ENCODE results near the gene MKI67.
A peak's percentile ranks its signal among the peaks of the same experiment; 100 is the strongest.

Gene MKI67

DNA sequence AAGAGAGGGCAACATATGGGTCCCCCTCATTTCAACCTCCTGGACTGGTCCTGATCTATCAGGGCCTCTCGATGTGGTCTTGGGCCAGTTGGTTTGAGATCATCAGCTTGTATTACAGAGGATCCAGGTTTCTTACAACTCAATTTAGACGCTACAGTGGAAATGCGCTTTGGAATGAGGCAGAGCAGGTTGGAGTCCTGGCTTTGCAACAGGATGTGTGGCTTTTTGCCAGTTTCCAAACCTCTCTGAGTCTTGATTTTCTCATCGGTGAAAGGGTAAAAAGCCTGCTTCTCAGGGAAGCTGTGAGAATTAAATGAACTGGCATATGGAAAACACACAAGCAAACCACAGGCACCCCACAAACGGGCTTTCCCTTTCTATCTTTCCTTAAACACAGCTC, 37.5 kb upstream of the MKI67 start:
- Histone ChIP-seq H3K4me3 (ENCODE audit: low read length in 2 of 2) (no peak overlapping the region), H3K9ac (ENCODE audit: low read depth in 1 of 2, low read length in 2 of 2) (no peak overlapping the region), H3K36me3 (ENCODE audit: control insufficient read depth in 2 of 2, insufficient read depth in 2 of 2, low read length in 2 of 2) (no peaks in the 10 kb centered on the region), H3K9me3 (ENCODE audit: control insufficient read depth in 2 of 2, low read length in 2 of 2) (no peaks in the 10 kb centered on the region), H3K27me3 (ENCODE audit: control insufficient read depth in 2 of 2, insufficient read depth in 2 of 2, low read length in 2 of 2) (peaks cover 0 to under 1% of the 10 kb centered on the region in 2 donors), H3K4me1 (ENCODE audit: control insufficient read depth in 2 of 2, insufficient read depth in 2 of 2, low read length in 2 of 2) (no peaks in the 10 kb centered on the region), H3K27ac (ENCODE audit: low read depth in 2 of 2, low read length in 2 of 2) (no peak overlapping the region)

DNA sequence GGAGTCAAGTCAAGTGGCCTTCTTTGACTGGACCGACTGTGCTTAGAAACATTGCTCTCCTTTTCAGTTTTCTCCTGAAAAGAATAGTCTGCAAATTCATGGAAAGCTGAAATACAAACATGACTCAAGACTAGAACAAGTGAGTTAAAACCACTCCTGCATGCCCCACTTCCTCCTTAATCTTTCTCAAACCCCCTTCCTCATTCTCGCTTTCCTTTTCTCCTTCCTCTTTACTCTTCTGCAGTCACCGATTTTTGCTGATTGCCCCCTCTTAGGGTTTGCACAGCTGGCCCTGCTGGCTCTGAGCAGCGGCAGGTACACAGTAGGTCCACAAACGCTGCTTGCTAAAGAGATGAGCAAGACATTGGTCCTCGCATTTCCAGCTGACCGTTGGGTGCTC, 34.8 kb upstream of the MKI67 start:
- Histone ChIP-seq H3K9ac (ENCODE audit: low read depth in 1 of 2, low read length in 2 of 2) (no peak overlapping the region), H3K36me3 (ENCODE audit: control insufficient read depth in 2 of 2, insufficient read depth in 2 of 2, low read length in 2 of 2) (no peaks in the 10 kb centered on the region), H3K9me3 (ENCODE audit: control insufficient read depth in 2 of 2, low read length in 2 of 2) (no peaks in the 10 kb centered on the region), H3K4me1 (ENCODE audit: control insufficient read depth in 2 of 2, insufficient read depth in 2 of 2, low read length in 2 of 2) (peaks cover 6 to 13% of the 10 kb centered on the region in 2 donors), H3K27ac (ENCODE audit: low read depth in 2 of 2, low read length in 2 of 2) (no peak overlapping the region), H3K4me3 (ENCODE audit: low read length in 2 of 2) (no peak overlapping the region), H3K27me3 (ENCODE audit: control insufficient read depth in 2 of 2, insufficient read depth in 2 of 2, low read length in 2 of 2) (no peaks in the 10 kb centered on the region)

DNA sequence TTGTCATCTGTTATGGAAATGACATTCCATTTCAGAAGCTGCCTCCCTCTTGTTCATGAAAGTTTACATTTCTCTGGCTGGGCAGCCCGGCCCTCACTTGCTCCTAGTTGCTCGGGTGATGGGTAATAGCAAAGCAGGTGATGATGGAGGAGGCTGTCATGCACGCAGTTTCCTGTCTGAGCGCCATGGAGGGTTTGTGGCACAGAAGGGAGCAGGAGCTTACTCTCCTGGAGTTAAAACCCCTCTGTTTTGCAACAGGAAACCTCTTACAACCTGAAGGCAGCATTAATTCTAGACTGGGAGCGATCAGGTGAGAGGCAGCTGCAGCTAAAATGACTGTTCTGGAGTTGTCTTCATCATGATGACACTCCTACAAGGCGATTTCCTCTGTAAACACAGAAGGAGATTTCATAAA, 34.1 kb upstream of the MKI67 start:
- Histone ChIP-seq H3K27me3 (ENCODE audit: control insufficient read depth in 2 of 2, insufficient read depth in 2 of 2, low read length in 2 of 2) (peaks cover 0 to 2% of the 10 kb centered on the region in 2 donors), H3K9ac (ENCODE audit: low read depth in 1 of 2, low read length in 2 of 2) (no peak overlapping the region), H3K4me3 (ENCODE audit: low read length in 2 of 2) (no peak overlapping the region), H3K27ac (ENCODE audit: low read depth in 2 of 2, low read length in 2 of 2) (no peak overlapping the region), H3K4me1 (ENCODE audit: control insufficient read depth in 2 of 2, insufficient read depth in 2 of 2, low read length in 2 of 2) (peaks cover 7 to 13% of the 10 kb centered on the region in 2 donors), H3K9me3 (ENCODE audit: control insufficient read depth in 2 of 2, low read length in 2 of 2) (no peaks in the 10 kb centered on the region), H3K36me3 (ENCODE audit: control insufficient read depth in 2 of 2, insufficient read depth in 2 of 2, low read length in 2 of 2) (no peaks in the 10 kb centered on the region)

DNA sequence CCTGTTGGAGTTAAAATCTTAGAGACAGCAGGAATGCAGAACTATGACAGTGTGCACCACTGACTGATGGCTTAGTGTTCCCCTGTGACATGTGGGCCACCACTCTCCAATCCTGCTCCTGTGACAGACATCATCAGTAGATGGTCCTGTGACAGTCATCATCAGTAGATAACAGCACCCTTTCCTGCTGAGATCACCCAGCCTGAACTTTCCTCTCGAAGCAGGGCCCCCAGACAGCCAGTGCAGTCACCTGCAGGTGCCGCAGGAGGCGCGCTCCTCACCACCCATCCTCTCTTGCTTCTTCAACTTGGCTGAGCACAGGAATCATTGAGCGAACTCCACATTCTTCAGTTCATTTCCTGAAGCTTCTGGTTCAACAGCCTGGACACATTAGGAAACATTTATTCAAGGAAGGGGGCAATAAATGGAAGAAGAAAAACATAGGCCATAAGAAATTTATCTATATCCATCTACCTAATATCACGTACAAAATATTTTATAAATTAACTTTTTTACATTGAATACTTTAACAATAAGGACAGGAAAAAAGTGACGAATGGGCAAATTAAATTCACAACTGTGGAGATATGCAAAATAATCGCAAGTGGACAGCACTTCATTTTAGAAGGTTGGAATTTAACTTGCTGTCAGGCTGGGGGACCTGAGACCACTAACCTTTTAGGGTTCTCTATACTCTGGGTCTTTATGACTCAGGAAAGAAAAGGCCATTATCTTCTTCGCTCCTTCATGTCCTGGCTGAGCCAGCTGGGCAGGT, 32.0 kb upstream of the MKI67 start:
- Histone ChIP-seq H3K27ac (ENCODE audit: low read depth in 2 of 2, low read length in 2 of 2) (no peak overlapping the region), H3K27me3 (ENCODE audit: control insufficient read depth in 2 of 2, insufficient read depth in 2 of 2, low read length in 2 of 2) (peaks cover 0 to 2% of the 10 kb centered on the region in 2 donors), H3K4me3 (ENCODE audit: low read length in 2 of 2) (no peak overlapping the region)

DNA sequence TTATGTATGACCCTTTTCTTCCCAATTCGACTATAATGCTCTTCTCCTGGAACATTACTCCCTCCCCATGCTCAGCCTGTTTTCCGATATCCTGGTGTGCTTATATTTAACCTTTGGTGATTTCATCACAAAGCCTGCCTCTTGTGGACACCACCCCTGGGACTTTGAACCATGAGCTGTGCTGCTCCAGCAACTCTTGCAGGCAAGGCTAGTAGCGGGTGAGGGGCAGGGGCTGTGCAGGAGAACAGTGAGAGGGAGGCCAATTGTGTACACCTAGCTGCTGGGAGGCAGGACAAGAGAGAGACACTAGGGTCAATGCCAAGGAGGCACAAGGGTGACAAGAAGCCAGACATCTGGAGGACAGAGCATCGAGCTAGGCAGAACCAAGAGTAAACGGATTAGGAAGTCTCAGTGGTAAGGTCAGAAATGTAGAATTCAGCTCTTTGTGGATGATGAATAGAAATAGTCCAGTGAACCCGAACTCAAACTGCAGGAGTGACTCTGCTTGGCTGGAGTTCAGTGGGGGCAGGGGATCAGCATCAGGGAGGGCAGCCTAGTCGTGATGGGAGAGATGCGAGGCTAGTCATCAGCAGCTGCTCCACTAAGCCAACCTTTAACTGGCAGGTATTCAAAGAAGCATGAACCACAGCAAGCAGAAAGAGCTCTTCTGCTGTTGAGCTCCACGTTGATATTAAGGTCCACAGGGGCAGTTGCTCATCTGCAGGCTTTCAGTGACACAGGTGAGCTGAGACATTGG, 31.0 kb upstream of the MKI67 start:
- Histone ChIP-seq H3K4me1 (ENCODE audit: control insufficient read depth in 2 of 2, insufficient read depth in 2 of 2, low read length in 2 of 2) (peaks cover 7 to 13% of the 10 kb centered on the region in 2 donors), H3K27me3 (ENCODE audit: control insufficient read depth in 2 of 2, insufficient read depth in 2 of 2, low read length in 2 of 2) (peaks cover 0 to 4% of the 10 kb centered on the region in 2 donors), H3K36me3 (ENCODE audit: control insufficient read depth in 2 of 2, insufficient read depth in 2 of 2, low read length in 2 of 2) (no peaks in the 10 kb centered on the region), H3K9ac (ENCODE audit: low read depth in 1 of 2, low read length in 2 of 2) (peak overlapping the region in 1 of 2 donors; percentile 30), H3K27ac (ENCODE audit: low read depth in 2 of 2, low read length in 2 of 2) (peak overlapping the region in 1 of 2 donors; percentile 22), H3K4me3 (ENCODE audit: low read length in 2 of 2) (peak overlapping the region in 1 of 2 donors; percentile 10), H3K9me3 (ENCODE audit: control insufficient read depth in 2 of 2, low read length in 2 of 2) (no peaks in the 10 kb centered on the region)

More for the DNA sequence above, 32.0 kb upstream of the MKI67 start:
- Histone ChIP-seq H3K9me3 (ENCODE audit: control insufficient read depth in 2 of 2, low read length in 2 of 2) (no peaks in the 10 kb centered on the region), H3K36me3 (ENCODE audit: control insufficient read depth in 2 of 2, insufficient read depth in 2 of 2, low read length in 2 of 2) (no peaks in the 10 kb centered on the region), H3K4me1 (ENCODE audit: control insufficient read depth in 2 of 2, insufficient read depth in 2 of 2, low read length in 2 of 2) (peaks cover 7 to 13% of the 10 kb centered on the region in 2 donors), H3K9ac (ENCODE audit: low read depth in 1 of 2, low read length in 2 of 2) (no peak overlapping the region)

DNA sequence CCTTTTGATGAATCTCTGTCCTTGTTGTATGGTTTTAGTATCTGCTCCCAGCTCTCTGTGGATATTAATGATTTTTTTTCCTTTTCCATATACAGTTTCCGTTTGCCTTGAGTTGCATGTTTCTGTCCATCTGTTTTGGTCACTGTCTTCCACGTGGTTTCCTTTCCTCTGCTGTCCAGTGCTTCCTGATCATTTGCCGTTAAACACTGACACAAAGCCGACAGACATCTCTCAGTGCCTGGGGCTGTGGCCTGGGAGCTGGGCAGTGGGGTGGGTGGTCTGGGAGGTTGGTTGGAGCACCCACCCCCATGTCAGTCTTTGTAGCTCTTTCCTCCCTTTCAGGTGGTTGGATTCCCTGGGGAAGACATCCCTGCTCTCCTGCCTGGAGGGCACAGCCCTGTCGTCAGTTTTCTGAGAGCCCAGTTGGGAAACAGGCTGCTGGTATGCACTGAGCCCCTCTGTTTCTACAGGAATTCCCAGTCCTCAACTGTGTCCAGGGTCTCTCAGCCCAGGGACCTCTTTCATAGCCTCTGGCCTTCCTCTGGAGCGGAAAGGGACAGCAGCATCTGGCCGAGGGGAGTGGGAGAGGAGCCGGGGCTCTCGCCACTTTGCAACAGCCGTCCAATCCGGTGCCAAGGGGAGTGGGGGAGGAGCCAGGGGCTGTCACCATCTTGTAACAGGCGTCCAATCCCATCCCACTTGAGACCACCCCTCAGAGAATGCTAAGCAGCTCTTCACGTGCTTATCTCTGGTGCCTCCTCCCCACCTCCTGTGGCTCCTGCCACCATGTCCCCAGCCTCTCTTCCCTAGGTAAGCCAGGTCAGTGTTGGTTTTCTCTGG, 26.7 kb upstream of the MKI67 start:
- H3K9me3 ChIP-seq (ENCODE audit: control insufficient read depth in 2 of 2, low read length in 2 of 2) = no peaks in the 10 kb centered on the region
- peaks cover 10 to 17% of the 10 kb centered on the region in 2 donors for H3K4me1 ChIP-seq (ENCODE audit: control insufficient read depth in 2 of 2, insufficient read depth in 2 of 2, low read length in 2 of 2)
- H3K4me3 ChIP-seq (ENCODE audit: low read length in 2 of 2) = no peak overlapping the region
- peaks cover 4 to 5% of the 10 kb centered on the region in 2 donors for H3K27me3 ChIP-seq (ENCODE audit: control insufficient read depth in 2 of 2, insufficient read depth in 2 of 2, low read length in 2 of 2)
- H3K9ac ChIP-seq (ENCODE audit: low read depth in 1 of 2, low read length in 2 of 2) = no peak overlapping the region
- H3K36me3 ChIP-seq (ENCODE audit: control insufficient read depth in 2 of 2, insufficient read depth in 2 of 2, low read length in 2 of 2) = no peaks in the 10 kb centered on the region
- no peak overlapping the region for H3K27ac ChIP-seq (ENCODE audit: low read depth in 2 of 2, low read length in 2 of 2)

DNA sequence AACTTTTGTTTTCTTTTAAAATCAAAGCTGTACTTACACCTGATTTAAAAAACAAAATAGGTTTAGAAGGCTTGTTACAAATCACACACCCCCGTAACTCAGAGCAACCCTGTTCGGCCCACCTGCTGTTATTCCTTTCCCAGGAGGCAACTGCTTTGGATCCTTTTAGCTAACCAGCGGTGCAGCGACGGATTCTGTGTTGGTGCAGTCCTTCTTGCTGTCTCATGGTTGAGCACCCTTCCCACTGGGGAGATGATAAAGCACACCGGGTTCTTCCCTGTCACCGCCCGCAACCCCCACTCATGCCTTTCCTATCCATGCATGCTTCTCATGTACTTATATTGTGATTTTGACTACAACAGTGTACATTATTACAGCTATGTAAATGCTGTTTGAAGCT, 24.8 kb upstream of the MKI67 start:
- H3K27ac ChIP-seq (ENCODE audit: low read depth in 2 of 2, low read length in 2 of 2) = no peak overlapping the region
- H3K9ac ChIP-seq (ENCODE audit: low read depth in 1 of 2, low read length in 2 of 2) = no peak overlapping the region
- H3K4me3 ChIP-seq (ENCODE audit: low read length in 2 of 2) = no peak overlapping the region
- H3K36me3 ChIP-seq (ENCODE audit: control insufficient read depth in 2 of 2, insufficient read depth in 2 of 2, low read length in 2 of 2) = no peaks in the 10 kb centered on the region
- peaks cover 4 to 5% of the 10 kb centered on the region in 2 donors for H3K27me3 ChIP-seq (ENCODE audit: control insufficient read depth in 2 of 2, insufficient read depth in 2 of 2, low read length in 2 of 2)
- H3K9me3 ChIP-seq (ENCODE audit: control insufficient read depth in 2 of 2, low read length in 2 of 2) = no peaks in the 10 kb centered on the region
- H3K4me1 ChIP-seq (ENCODE audit: control insufficient read depth in 2 of 2, insufficient read depth in 2 of 2, low read length in 2 of 2) = peaks cover 3 to 4% of the 10 kb centered on the region in 2 donors

DNA sequence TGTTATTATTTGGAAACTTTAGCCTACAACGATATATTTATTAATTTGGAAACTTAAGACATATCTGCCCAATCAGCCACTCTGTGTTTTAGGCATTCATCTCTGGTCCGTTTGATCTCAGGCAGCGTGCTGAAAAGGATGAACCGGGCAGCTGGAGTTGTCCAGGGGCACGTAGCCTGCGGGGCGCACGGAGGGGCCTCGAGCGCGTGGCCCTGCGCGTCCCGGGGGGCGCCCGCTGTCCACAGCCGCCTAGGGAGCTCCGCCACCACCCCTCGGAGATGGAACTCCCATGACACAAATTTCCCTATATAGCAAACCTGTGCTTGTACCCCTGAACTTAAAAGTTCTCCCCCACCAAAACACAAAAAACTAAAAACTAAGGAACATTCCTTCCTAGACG, 24.3 kb upstream of the MKI67 start:
- peak overlapping the region; percentile 65 to 74 for H3K4me3 ChIP-seq (ENCODE audit: low read length in 2 of 2)
- peaks cover 3 to 5% of the 10 kb centered on the region in 2 donors for H3K27me3 ChIP-seq (ENCODE audit: control insufficient read depth in 2 of 2, insufficient read depth in 2 of 2, low read length in 2 of 2)
- H3K36me3 ChIP-seq (ENCODE audit: control insufficient read depth in 2 of 2, insufficient read depth in 2 of 2, low read length in 2 of 2) = no peaks in the 10 kb centered on the region
- H3K9ac ChIP-seq (ENCODE audit: low read depth in 1 of 2, low read length in 2 of 2) = no peak overlapping the region
- H3K27ac ChIP-seq (ENCODE audit: low read depth in 2 of 2, low read length in 2 of 2) = no peak overlapping the region
- peaks cover 3% of the 10 kb centered on the region in 2 donors for H3K4me1 ChIP-seq (ENCODE audit: control insufficient read depth in 2 of 2, insufficient read depth in 2 of 2, low read length in 2 of 2)
- H3K9me3 ChIP-seq (ENCODE audit: control insufficient read depth in 2 of 2, low read length in 2 of 2) = no peaks in the 10 kb centered on the region

DNA sequence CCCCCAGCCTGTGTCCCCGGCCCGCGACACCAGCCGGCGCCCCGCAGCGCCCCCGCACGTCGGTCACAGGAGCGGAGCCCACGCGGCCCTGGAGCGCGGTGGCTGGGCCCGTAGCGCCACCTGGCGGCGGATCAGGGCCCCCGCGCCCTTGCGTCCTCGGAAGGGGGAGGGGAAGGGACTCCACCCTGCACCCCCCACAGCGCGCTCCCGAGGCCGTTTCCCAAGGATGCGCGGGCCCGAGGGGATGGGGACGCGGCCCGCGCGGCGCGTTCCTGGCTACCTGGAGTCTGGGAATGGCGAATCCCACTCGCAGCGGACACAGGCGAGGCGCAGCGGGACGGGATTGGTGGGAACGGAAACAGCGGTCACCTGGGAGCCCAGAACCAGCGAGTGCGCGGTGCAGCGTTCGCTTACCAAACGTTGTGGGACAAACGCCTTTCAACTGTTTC, 23.8 kb upstream of the MKI67 start:
- H3K9ac ChIP-seq (ENCODE audit: low read depth in 1 of 2, low read length in 2 of 2) = peak overlapping the region; percentile 32 to 64
- H3K4me3 ChIP-seq (ENCODE audit: low read length in 2 of 2) = peak overlapping the region; percentile 65 to 74
- no peaks in the 10 kb centered on the region for H3K9me3 ChIP-seq (ENCODE audit: control insufficient read depth in 2 of 2, low read length in 2 of 2)
- no peak overlapping the region for H3K27ac ChIP-seq (ENCODE audit: low read depth in 2 of 2, low read length in 2 of 2)
- H3K4me1 ChIP-seq (ENCODE audit: control insufficient read depth in 2 of 2, insufficient read depth in 2 of 2, low read length in 2 of 2) = peaks cover 3% of the 10 kb centered on the region in 2 donors
- H3K36me3 ChIP-seq (ENCODE audit: control insufficient read depth in 2 of 2, insufficient read depth in 2 of 2, low read length in 2 of 2) = no peaks in the 10 kb centered on the region
- peaks cover 2 to 5% of the 10 kb centered on the region in 2 donors for H3K27me3 ChIP-seq (ENCODE audit: control insufficient read depth in 2 of 2, insufficient read depth in 2 of 2, low read length in 2 of 2)
